GM18909 (cell line): ENCODE results near the gene ITPRIPL1.
"Not testable (repeated sequence)": the region's sequence is repeated elsewhere in the genome, so short reads cannot be mapped to it uniquely, and the experiment has no call there.

Source experiments
- ATAC-seq: cut with Tn5 transposase; IDR thresholded peaks from one replicate; pipeline ENCODE4 v1.9.1; 2021; ENCODE audit warnings: mild to moderate bottlenecking; ENCODE audit not compliant: unreplicated experiment, poor library complexity

The ITPRIPL1 gene

DNA sequence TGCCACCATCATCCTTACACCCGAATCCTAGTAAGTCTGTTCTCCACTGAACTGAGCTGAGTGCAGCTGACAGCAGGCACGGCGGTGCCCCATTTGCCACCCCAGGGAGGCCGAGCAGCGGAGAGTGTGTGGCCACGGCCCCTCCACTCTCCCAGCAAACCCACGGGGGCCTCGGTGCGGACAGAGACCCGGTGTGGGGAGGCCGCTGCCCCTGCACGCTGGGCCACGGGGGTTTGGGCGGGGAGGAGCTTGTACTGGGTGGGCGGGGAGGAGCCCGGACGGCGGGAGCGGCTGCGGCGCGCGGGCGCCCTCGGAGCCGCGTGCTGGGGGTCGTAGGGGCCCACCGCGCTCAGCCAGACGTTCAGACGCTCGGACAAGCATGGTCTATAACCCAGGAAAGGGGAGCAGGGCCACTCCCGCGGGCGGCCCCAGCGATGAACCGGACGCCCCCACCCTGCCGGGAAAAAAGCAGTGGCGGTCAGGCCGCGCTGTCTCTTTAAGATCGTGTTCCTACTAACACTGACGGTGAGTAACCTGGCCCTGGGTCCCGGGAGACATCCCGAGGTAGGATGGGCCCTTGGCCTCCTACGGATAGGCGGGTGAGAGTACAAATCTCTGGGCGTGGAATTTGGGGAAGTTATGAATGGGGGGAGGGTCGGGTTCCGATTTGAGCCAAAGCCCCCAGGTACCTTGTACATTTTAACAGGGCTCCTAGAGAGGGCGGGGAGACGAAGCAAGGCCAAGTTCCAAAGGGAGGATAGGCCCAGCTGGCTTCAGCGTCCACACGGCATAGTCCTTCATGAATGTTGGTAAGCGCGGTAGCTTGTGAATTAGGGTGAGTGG lies at the start of gene ITPRIPL1:
Gene ITPRIPL1, plus strand, starts transcription at position 277 of the 843 bp plus-strand sequence. Its CDS starts 523 bp downstream, at position 800.
- no peak for ATAC-seq

DNA sequence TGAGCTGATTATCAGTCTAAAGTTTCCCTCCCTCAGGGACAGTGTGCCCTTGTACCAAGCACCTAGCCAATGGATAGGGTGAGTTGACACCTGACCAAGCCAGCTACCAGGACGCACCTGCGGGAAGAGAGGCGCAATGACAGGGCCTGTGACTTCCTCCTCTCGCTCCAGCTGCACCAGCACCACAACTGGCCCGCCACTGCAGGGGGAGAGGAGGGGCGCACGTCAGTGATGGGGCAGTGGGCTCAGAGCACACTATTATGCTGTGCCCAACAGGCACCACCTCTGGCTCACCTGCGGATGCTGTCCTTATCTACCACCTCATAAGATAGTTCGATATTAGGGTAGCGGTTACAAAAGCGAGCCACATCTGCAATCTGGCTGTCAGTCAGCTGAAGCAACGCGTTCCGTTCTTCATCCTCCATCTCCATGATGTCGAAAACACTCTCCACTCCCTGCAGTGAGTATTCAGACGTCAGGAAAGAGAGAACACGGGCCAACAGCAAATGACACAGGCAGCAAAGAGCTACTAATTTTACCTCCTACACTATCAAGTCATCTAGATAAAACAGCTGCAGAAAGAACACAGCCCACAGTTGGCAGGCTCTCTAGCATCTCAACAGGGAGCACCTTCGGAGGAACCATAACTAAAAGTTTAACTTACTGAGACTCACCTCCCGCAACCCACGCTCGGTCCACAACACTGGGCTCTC lies 48.2 kb upstream of the ITPRIPL1 start:
- no peak for ATAC-seq

DNA sequence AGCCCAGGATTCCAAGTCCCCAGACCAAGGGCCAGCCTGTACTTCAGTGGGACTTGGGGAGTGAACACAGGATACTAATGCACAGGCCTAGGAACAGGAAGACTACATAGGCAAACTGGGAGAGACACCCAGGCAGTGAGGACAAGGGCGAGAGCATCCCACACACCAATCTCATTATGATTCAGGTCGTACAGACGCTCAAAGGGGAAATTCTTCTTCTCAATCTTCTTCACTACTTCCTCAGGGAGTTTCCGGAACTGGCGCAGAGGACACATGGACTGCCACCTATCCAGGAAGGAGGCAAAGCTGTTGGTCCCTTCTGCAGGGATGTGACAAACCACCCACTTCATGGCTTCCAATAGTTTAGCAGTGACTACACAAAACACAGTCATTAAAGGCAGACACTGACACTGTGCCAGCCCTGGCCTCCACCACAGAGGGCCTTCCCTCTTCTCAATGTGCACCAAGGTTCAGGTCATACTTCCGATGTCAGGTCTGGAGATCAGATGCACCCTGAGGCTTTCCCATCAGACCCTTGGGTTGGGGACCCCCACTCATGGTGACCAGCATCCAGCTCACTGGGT lies 37.8 kb upstream of the ITPRIPL1 start:
- no peak for ATAC-seq

GRCh38 chr2:96291751-96292150 lies 33.4 kb upstream of the ITPRIPL1 start:
- ATAC-seq = no peak

DNA sequence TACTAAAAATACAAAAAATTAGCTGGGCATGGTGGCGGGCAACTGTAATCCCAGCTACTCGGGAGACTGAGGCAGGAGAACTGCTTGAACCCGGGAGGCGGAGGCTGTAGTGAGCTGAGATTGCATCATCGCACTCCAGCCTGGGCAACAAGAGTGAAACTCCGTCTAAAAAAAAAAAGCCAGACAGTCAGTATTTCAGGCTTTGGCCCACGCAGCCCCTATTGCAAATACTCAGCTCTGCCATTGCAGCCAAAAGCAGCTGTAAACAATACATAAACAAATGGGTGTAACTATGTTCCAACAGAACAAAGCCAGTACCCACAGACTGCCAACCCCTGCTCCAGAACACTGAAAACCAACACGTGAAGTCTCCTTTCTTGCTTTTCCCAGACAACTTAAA lies 30.8 kb upstream of the ITPRIPL1 start:
- ATAC-seq = not testable (repeated sequence)

- ATAC-seq = no peak
Measured at GRCh38 chr2:96296925-96297324, 28.2 kb upstream of the ITPRIPL1 start.

GRCh38 chr2:96301865-96302264 lies 23.3 kb upstream of the ITPRIPL1 start:
- ATAC-seq = no peak

DNA sequence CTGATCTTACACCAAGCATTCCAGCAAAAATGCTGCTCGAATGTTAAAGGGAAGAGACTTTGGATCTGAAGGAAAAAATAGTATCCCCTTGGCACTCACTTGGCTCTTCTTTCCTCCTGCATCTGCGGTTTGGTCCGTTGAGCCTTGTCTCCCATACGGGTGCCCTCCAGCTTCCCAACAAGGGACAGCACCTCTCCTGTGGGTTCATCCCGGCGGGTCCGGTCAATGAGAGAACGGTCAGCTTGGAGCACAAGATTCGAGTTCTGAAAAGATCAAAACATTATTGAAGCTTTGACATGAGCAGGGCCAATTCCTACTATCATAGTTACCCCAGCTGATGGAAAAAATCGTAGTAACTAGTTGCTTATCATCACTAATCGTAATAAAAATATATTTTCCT lies 20.5 kb upstream of the ITPRIPL1 start:
- ATAC-seq = no peak

DNA sequence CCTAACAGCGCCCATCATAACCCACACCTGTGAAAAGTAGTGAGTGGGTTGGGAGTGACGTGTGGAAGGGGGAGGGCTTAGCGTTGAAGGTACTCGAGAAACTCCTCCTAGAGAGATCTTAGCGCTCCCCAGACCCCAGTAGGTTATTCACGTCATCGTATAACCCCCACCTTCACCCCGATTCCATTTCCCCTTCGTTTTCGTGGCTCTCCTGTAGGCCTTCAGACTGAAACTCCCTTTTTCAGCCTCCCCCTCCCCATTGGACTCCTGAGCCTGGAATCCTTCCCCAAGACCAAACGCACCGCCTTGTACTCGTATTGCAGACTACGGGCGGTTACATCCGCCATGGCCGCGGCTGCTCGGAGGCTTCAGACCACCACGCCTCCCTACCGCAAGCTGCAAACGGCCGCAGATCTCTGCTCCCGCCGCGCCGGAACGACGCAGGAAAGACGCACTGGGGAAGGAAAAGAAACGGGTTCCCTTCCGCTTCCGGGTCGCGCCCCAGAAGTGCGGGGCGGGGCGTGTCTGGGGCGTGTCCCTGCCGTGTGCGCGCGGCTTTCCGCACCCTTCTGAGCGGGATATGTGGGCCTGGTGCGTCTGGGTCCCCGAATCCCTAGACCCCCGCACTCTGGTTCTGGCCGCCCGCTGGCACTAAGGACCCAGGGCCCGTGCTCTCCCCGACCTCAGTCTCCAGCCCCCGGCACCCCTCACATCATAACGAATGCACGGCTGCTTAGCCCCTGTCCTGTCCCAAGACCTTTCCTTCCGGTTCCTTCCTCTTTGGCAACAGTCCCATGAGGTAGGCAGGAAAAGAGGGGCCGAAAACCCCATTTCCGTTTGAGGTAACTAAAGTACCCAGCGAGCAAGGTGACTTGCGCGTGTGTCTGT lies 19.8 kb upstream of the ITPRIPL1 start, which contains the start of gene SNRNP200:
Gene SNRNP200, minus strand, starts transcription at position 456 of the 888 bp plus-strand sequence. Its CDS starts 109 bp downstream, at position 347.
- ATAC-seq = peak; percentile 91

- no peak for ATAC-seq
Measured at GRCh38 chr2:96305979-96306308, 19.2 kb upstream of the ITPRIPL1 start.

GRCh38 chr2:96306370-96306769 lies 18.7 kb upstream of the ITPRIPL1 start:
- ATAC-seq = no peak

DNA sequence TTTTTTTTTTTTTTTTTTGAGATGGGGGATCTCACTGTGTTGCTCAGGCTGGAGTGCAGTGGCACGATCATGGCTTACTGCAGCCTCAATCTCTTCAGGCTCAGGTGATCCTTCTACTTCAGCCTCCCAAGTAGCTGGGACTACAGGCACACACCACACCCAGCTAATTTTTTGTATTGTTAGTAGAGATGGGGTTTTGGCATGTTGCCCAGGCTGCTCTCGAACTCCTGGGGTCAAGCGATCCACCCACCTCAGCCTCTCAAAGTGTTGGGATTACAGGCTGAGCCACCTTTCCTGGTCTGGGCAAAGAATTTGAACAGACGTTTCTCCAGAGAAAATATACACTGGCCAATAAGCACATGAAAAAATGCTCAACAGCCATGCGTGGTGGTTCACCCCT lies 16.9 kb upstream of the ITPRIPL1 start:
- no peak for ATAC-seq

- ATAC-seq = no peak
Measured at GRCh38 chr2:96315005-96315399, 10.1 kb upstream of the ITPRIPL1 start.

DNA sequence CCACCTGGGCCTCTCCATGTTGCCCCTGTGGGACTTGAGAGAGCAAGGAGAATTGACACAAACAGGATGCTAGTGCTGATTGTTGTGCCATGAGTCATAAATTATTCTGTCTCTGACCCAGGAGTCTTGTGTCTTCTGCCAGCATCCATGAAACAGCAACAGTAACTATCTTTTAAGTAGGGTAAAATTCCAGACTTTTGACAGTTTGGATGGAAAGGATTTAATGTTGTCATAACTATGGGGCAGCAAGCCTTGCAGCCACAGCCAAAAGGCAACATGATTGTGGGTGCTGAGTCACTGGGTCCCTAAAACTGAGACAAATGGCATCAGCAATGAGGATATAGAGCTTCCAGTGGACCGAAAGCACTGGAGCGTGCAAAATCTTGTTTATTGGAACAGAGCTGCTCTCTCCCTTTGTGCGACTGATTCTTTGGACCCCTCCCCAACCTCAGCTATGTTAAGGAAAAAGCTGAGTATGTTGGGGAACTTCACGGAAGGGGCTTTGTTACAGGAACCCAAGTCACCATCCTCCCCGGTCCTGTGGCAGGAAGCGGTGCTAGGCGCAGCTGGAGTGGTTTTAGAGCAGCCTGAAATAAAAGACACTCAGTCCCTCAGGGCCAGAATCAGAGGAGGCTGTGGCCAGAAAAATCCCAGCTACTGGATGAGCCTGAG lies 9.6 kb upstream of the ITPRIPL1 start:
- peak; percentile 51 for ATAC-seq

DNA sequence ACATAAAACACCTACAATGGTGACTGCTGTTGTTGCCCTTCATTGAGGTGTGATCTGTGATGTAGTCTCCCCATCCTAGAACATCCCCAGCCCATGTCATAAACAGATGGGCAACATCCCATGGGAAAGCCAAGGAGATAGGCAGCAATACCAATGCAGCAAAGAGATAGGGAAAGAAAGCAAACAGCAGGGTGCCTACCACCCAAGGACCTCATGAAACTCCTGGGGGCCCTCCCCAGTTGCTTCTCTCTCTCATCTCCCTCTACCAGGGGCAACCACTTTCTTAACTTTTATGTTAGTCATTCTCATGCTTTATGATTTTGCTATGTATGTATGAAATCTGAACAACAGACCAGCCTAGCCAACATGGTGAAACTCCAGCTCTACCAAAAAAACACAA lies 8.1 kb upstream of the ITPRIPL1 start:
- ATAC-seq = no peak

DNA sequence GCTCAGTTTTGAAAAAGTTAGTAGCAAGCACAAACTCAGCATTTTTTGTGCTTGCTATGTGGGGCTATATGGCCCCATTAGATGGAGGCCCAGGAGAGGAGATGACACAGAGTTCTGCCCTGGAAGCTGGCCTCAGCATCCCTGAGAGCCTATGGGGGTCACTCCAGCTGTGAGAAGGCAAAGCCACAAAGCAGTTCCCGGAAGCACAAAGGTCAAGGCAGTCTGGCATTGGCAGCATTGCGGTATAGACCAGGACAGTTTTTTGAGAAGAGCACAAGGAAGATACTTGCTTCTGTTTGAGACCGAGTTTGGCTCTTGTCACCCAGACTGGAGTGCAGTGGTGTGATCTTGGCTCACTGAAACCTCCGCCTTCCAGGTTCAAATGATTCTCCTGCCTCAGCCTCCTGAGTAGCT lies 7.5 kb upstream of the ITPRIPL1 start:
- ATAC-seq = no peak

DNA sequence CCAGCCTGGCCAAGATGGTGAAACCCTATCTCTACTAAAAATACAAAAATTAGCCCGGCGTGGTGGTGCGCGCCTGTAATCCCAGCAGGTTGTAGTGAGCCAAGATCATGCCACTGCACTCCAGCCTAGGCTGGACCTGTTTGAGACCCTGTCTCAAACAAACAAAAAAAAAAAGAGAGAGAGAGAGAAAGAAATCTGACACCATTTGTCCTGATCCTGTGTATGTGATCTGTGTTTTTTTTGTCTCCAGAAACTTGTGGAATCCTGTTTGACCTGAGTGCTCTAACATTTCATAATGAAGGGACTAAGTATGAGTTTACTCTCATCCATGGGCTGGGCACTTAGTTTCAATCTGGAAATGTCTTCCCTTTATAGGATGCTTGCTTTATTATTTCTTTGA lies 6.4 kb upstream of the ITPRIPL1 start:
- ATAC-seq = no peak

GRCh38 chr2:96319396-96319795 lies 5.7 kb upstream of the ITPRIPL1 start:
- no peak for ATAC-seq

GRCh38 chr2:96320326-96320725 lies 4.8 kb upstream of the ITPRIPL1 start:
- ATAC-seq = no peak
